BLaER1 treated with 17β-estradiol and CSF1 and Interleukin-3, amounts not matched to agents 10 nM and 100 nM (cell line): ENCODE results near the gene SELENOI.
"Not testable (repeated sequence)": the region's sequence is repeated elsewhere in the genome, so short reads cannot be mapped to it uniquely, and the experiment has no call there.

ENCODE experiments used
- H3K27ac ChIP-seq, 11 experiments: shearing (Covaris generic); formaldehyde crosslinking; 2 replicates each; pipeline ENCODE4 v1.8.1; 2022
- H3K27me3 ChIP-seq, 11 experiments: shearing (Covaris generic); formaldehyde crosslinking; 2 replicates each; pipeline ENCODE4 v1.8.1; 2022
- H3K36me3 ChIP-seq, 11 experiments: shearing (Covaris generic); formaldehyde crosslinking; 2 replicates each; pipeline ENCODE4 v1.8.1; 2022
- H3K4me1 ChIP-seq, 10 experiments: shearing (Covaris generic); formaldehyde crosslinking; 2 replicates each; pipeline ENCODE4 v1.8.1; 2022
- H3K4me2 ChIP-seq, 11 experiments: shearing (Covaris generic); formaldehyde crosslinking; 2 replicates each; pipeline ENCODE4 v1.8.1; 2022
- H3K4me3 ChIP-seq, 10 experiments: shearing (Covaris generic); formaldehyde crosslinking; 2 replicates each; pipeline ENCODE4 v1.8.1; 2022
- H3K9ac ChIP-seq, 11 experiments: shearing (Covaris generic); formaldehyde crosslinking; 2 replicates each; pipeline ENCODE4 v1.8.1; 2022
- H3K9me3 ChIP-seq, 11 experiments: shearing (Covaris generic); formaldehyde crosslinking; replicated peaks in 1 of 11; 2 replicates each; pipeline ENCODE4 v1.8.1; 2022
- H4K20me1 ChIP-seq, 11 experiments: shearing (Covaris generic); formaldehyde crosslinking; 2 replicates each; pipeline ENCODE4 v1.8.1; 2022
- Cebpa-rat ChIP-seq, 11 experiments: shearing (Covaris generic); IDR thresholded peaks; 2 replicates each; pipeline ENCODE4 v1.8.1; 2022

The SELENOI gene

GRCh38 chr2:26345545-26346453, at the start of gene SELENOI:
TSS of gene SELENOI (plus strand) at chr2:26346143. CDS start at chr2:26346233, 90 bp downstream.
- Histone ChIP-seq H3K4me3 (peak within 1 kb of the TSS; percentile 81 to 98 (median 94)), H3K4me2 (peak within 1 kb of the TSS; percentile 86 to 96 (median 92)), H3K4me1 (peaks cover 25 to 43% (median 38%) of the 10 kb centered on the region in 10 experiments), H3K9ac (peak within 1 kb of the TSS; percentile 87 to 95 (median 91)), H3K9me3 (no peaks in the 10 kb centered on the region), H3K36me3 (peaks cover 0 to 21% (median 7%) of the 10 kb centered on the region in 11 experiments; a peak in 14 of 22 replicates), H4K20me1 (peaks cover 16 to 46% (median 39%) of the 10 kb centered on the region in 11 experiments; a peak in 18 of 22 replicates), H3K27me3 (no peaks in the 10 kb centered on the region), H3K27ac (peak within 1 kb of the TSS; percentile 81 to 93 (median 89))
- TF ChIP-seq Cebpa-rat (IDR thresholded peaks at IDR 0.05): no peak

GRCh38 chr2:26297061-26297460, 48.9 kb upstream of the SELENOI start:
- no peak overlapping the region for H3K9ac ChIP-seq

GRCh38 chr2:26298286-26298637, 47.7 kb upstream of the SELENOI start:
- Histone ChIP-seq H3K9me3 (0 out of 22 replicates have a peak, but pooled peaks cover 0 to 3% (median 0%) of the 10 kb centered on the region in 11 experiments), H3K27ac (peak overlapping the region in 3 of 11 experiments; percentile 81 to 87 (median 84); a peak in 2 of 22 replicates), H3K4me1 (peaks cover 9 to 26% (median 23%) of the 10 kb centered on the region in 10 experiments), H3K4me2 (peak overlapping the region; percentile 81 to 99 (median 94)), H3K4me3 (peak overlapping the region in 7 of 10 experiments; percentile 48 to 68 (median 58); a peak in 6 of 20 replicates), H3K27me3 (no peaks in the 10 kb centered on the region), H3K36me3 (no peaks in the 10 kb centered on the region), H4K20me1 (no peaks in the 10 kb centered on the region), H3K9ac (peak overlapping the region in 7 of 11 experiments; percentile 56 to 83 (median 76); a peak in 11 of 22 replicates)
- TF ChIP-seq Cebpa-rat (IDR thresholded peaks at IDR 0.05): no peak

More at GRCh38 chr2:26297061-26297460, 48.9 kb upstream of the SELENOI start:
- Histone ChIP-seq H3K4me1 (peaks cover 9 to 26% (median 23%) of the 10 kb centered on the region in 10 experiments), H3K36me3 (peaks cover 0 to 6% (median 0%) of the 10 kb centered on the region in 11 experiments; a peak in 1 of 22 replicates), H3K4me2 (no peak overlapping the region), H3K27me3 (no peaks in the 10 kb centered on the region), H3K9me3 (0 out of 22 replicates have a peak, but pooled peaks cover 0 to 3% (median 0%) of the 10 kb centered on the region in 11 experiments), H3K4me3 (no peak overlapping the region), H3K27ac (no peak overlapping the region), H4K20me1 (no peaks in the 10 kb centered on the region)
- no peak for TF ChIP-seq Cebpa-rat (IDR thresholded peaks at IDR 0.05)

- H3K4me3 ChIP-seq: peak overlapping the region; percentile 48 to 68 (median 60)
- peak overlapping the region; percentile 81 to 99 (median 94) for H3K4me2 ChIP-seq
- H3K4me1 ChIP-seq: peaks cover 9 to 26% (median 23%) of the 10 kb centered on the region in 10 experiments
- no peak for TF ChIP-seq Cebpa-rat (IDR thresholded peaks at IDR 0.05)
- 0 out of 22 replicates have a peak, but pooled peaks cover 0 to 3% (median 0%) of the 10 kb centered on the region in 11 experiments for H3K9me3 ChIP-seq
- H3K9ac ChIP-seq: peak overlapping the region; percentile 49 to 83 (median 75)
- H3K36me3 ChIP-seq: no peaks in the 10 kb centered on the region
- H3K27ac ChIP-seq: peak overlapping the region in 10 of 11 experiments; percentile 29 to 87 (median 81); a peak in 19 of 22 replicates
- H3K27me3 ChIP-seq: no peaks in the 10 kb centered on the region
- H4K20me1 ChIP-seq: no peaks in the 10 kb centered on the region
Observed at GRCh38 chr2:26298638-26299393, 47.1 kb upstream of the SELENOI start.

GRCh38 chr2:26299471-26300101, 46.4 kb upstream of the SELENOI start:
- TF ChIP-seq Cebpa-rat (IDR thresholded peaks at IDR 0.05): no peak
- Histone ChIP-seq H3K9ac (peak overlapping the region; percentile 49 to 83 (median 75)), H3K27me3 (no peaks in the 10 kb centered on the region), H3K4me2 (peak overlapping the region; percentile 81 to 99 (median 94)), H3K4me1 (peaks cover 9 to 26% (median 23%) of the 10 kb centered on the region in 10 experiments), H3K9me3 (0 out of 22 replicates have a peak, but pooled peaks cover 0 to 3% (median 0%) of the 10 kb centered on the region in 11 experiments), H3K36me3 (no peaks in the 10 kb centered on the region), H4K20me1 (no peaks in the 10 kb centered on the region), H3K27ac (peak overlapping the region in 10 of 11 experiments; percentile 29 to 87 (median 81); a peak in 21 of 22 replicates), H3K4me3 (peak overlapping the region; percentile 48 to 68 (median 60))

GRCh38 chr2:26300234-26300925, 45.6 kb upstream of the SELENOI start:
- Histone ChIP-seq H3K4me3 (peak overlapping the region in 7 of 10 experiments; percentile 53 to 68 (median 63); a peak in 12 of 20 replicates), H3K4me2 (peak overlapping the region; percentile 81 to 99 (median 94)), H3K9ac (peak overlapping the region in 10 of 11 experiments; percentile 56 to 83 (median 76); a peak in 17 of 22 replicates), H3K27ac (peak overlapping the region in 9 of 11 experiments; percentile 73 to 87 (median 81); a peak in 18 of 22 replicates), H3K36me3 (no peaks in the 10 kb centered on the region), H3K4me1 (peaks cover 9 to 26% (median 23%) of the 10 kb centered on the region in 10 experiments), H4K20me1 (no peaks in the 10 kb centered on the region), H3K27me3 (no peaks in the 10 kb centered on the region), H3K9me3 (no peaks in the 10 kb centered on the region)
- TF ChIP-seq Cebpa-rat (IDR thresholded peaks at IDR 0.05): no peak

- Histone ChIP-seq H3K9me3 (no peaks in the 10 kb centered on the region), H3K9ac (no peak overlapping the region), H3K27me3 (no peaks in the 10 kb centered on the region), H4K20me1 (no peaks in the 10 kb centered on the region), H3K4me1 (peaks cover 9 to 26% (median 23%) of the 10 kb centered on the region in 10 experiments), H3K4me2 (no peak overlapping the region), H3K27ac (no peak overlapping the region), H3K36me3 (no peaks in the 10 kb centered on the region), H3K4me3 (no peak overlapping the region)
- no peak for TF ChIP-seq Cebpa-rat (IDR thresholded peaks at IDR 0.05)
Observed at GRCh38 chr2:26302846-26303245, 43.1 kb upstream of the SELENOI start.

- H3K36me3 ChIP-seq, H3K9me3 ChIP-seq, H3K4me1 ChIP-seq, H3K4me3 ChIP-seq, H4K20me1 ChIP-seq, H3K27ac ChIP-seq, H3K4me2 ChIP-seq, H3K27me3 ChIP-seq, H3K9ac ChIP-seq: not testable (repeated sequence)
Observed at GRCh38 chr2:26305094-26305493, 40.8 kb upstream of the SELENOI start.
